ENCODE data around the gene PDZD7. TPM values are rescaled to one million over a fixed set of nuclear protein-coding genes. Genes with fewer than 3 reads are reported as not detected.

Gene PDZD7
- polyA plus RNA-seq, 1 experiment, result 0.86 TPM

- no peak overlapping the region for H3K4me3 ChIP-seq (ENCODE audit: low read depth, low read length)
- no peaks in the 10 kb centered on the region for H3K27me3 ChIP-seq (ENCODE audit: control insufficient read depth, insufficient read depth, low read length)
- DNase-seq (ENCODE audit: low read depth), result no peak
- CTCF ChIA-PET, result interaction anchor here (0.5 to 7.4 kb wide), 3 partner anchors 12 to 76 kb away, joined by 3 to 237 read pairs (median 3); partner anchors contain the start of gene LZTS2
- TF ChIP-seq, protein P1, sequence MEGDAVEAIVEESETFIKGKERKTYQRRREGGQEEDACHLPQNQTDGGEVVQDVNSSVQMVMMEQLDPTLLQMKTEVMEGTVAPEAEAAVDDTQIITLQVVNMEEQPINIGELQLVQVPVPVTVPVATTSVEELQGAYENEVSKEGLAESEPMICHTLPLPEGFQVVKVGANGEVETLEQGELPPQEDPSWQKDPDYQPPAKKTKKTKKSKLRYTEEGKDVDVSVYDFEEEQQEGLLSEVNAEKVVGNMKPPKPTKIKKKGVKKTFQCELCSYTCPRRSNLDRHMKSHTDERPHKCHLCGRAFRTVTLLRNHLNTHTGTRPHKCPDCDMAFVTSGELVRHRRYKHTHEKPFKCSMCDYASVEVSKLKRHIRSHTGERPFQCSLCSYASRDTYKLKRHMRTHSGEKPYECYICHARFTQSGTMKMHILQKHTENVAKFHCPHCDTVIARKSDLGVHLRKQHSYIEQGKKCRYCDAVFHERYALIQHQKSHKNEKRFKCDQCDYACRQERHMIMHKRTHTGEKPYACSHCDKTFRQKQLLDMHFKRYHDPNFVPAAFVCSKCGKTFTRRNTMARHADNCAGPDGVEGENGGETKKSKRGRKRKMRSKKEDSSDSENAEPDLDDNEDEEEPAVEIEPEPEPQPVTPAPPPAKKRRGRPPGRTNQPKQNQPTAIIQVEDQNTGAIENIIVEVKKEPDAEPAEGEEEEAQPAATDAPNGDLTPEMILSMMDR (IDR thresholded peaks at IDR 0.05; ENCODE audit: insufficient read depth, low read depth, low read length), result no peak
- H3K36me3 ChIP-seq (ENCODE audit: control insufficient read depth, insufficient read depth, low read length), result peaks cover 33% of the 10 kb centered on the region
- POLR2A ChIA-PET, result no interaction called here
These were observed 22.8 kb downstream of the PDZD7 start for GRCh38 chr10:101007915-101008822.

GRCh38 chr10:101007099-101007711, 23.7 kb downstream of the PDZD7 start:
- POLR2A ChIA-PET, result no interaction called here
- Histone ChIP-seq H3K36me3 (ENCODE audit: control insufficient read depth, insufficient read depth, low read length) (peaks cover 42% of the 10 kb centered on the region), H3K27me3 (ENCODE audit: control insufficient read depth, insufficient read depth, low read length) (no peaks in the 10 kb centered on the region), H3K4me3 (ENCODE audit: low read depth, low read length) (no peak overlapping the region)
- TF ChIP-seq, protein P1 (IDR thresholded peaks at IDR 0.05; ENCODE audit: insufficient read depth, low read depth, low read length), result no peak
- CTCF ChIA-PET, result interaction anchor here (0.5 to 21.8 kb wide), 4 partner anchors 10 to 75 kb away, joined by 3 to 479 read pairs (median 121); partner anchors contain the start of gene LZTS2
- no peak for DNase-seq (ENCODE audit: low read depth)

- Histone ChIP-seq H3K4me3 (ENCODE audit: low read depth, low read length) (no peak overlapping the region), H3K27me3 (ENCODE audit: control insufficient read depth, insufficient read depth, low read length) (no peaks in the 10 kb centered on the region), H3K36me3 (ENCODE audit: control insufficient read depth, insufficient read depth, low read length) (peaks cover 42% of the 10 kb centered on the region)
- TF ChIP-seq, protein P1 (IDR thresholded peaks at IDR 0.05; ENCODE audit: insufficient read depth, low read depth, low read length), result no peak
- ChIA-PET POLR2A (no interaction called here), CTCF (interaction anchor here (1.9 to 21.8 kb wide), 3 partner anchors 10 to 36 kb away, joined by 5 to 479 read pairs (median 237); partner anchors contain the start of gene LZTS2)
- DNase-seq (ENCODE audit: low read depth), result no peak
These were observed 24.3 kb downstream of the PDZD7 start for GRCh38 chr10:101006593-101007098.

GRCh38 chr10:101005869-101006567, 24.9 kb downstream of the PDZD7 start:
- ChIA-PET POLR2A (no interaction called here), CTCF (interaction anchor here (1.9 to 21.8 kb wide), 3 partner anchors 10 to 37 kb away, joined by 5 to 479 read pairs (median 237); partner anchors contain the start of gene LZTS2)
- TF ChIP-seq, protein P1 (IDR thresholded peaks at IDR 0.05; ENCODE audit: insufficient read depth, low read depth, low read length), result no peak
- Histone ChIP-seq H3K36me3 (ENCODE audit: control insufficient read depth, insufficient read depth, low read length) (peaks cover 42% of the 10 kb centered on the region), H3K4me3 (ENCODE audit: low read depth, low read length) (no peak overlapping the region), H3K27me3 (ENCODE audit: control insufficient read depth, insufficient read depth, low read length) (no peaks in the 10 kb centered on the region)
- no peak for DNase-seq (ENCODE audit: low read depth)

Data from BJ (cell line).